HEK293 (cell line): Measurements from ENCODE around the gene ICAM4.

ENCODE experiments used
- GLI4 ChIP-seq: fragments of 450-650 bp; formaldehyde crosslinking; IDR thresholded peaks from 2 replicates; pipeline ENCODE4 v1.5.1; 2016; ENCODE audit warnings: missing biosample characterization, missing genetic modification characterization
- IKZF3 ChIP-seq: fragments of 450-650 bp; IDR thresholded peaks from 2 replicates; pipeline ENCODE4 v1.5.0; 2018; ENCODE audit warnings: missing biosample characterization, mild to moderate bottlenecking, missing genetic modification characterization, moderate library complexity
- KLF16 ChIP-seq: fragments of 450-650 bp; formaldehyde crosslinking; IDR thresholded peaks from 2 replicates; pipeline ENCODE4 v1.5.1; 2017; ENCODE audit warnings: missing biosample characterization, missing genetic modification characterization
- SCRT1 ChIP-seq: fragments of 450-650 bp; formaldehyde crosslinking; IDR thresholded peaks from 2 replicates; pipeline ENCODE4 v1.5.1; 2016; ENCODE audit warnings: missing biosample characterization, missing genetic modification characterization, borderline replicate concordance
- SETDB1 ChIP-seq: IDR thresholded peaks from one replicate; pipeline ENCODE4 v1.6.1; 2017; ENCODE audit warnings: mild to moderate bottlenecking, low read length, moderate library complexity, mixed read lengths; ENCODE audit not compliant: insufficient read length
- SP3 ChIP-seq: fragments of 450-650 bp; formaldehyde crosslinking; IDR thresholded peaks from 2 replicates; pipeline ENCODE4 v1.5.1; 2016; ENCODE audit warnings: missing biosample characterization, missing genetic modification characterization
- YY2 ChIP-seq: fragments of 450-650 bp; formaldehyde crosslinking; IDR thresholded peaks from 2 replicates; pipeline ENCODE4 v1.5.1; 2016; ENCODE audit warnings: missing biosample characterization, missing genetic modification characterization
- ZFP69B ChIP-seq: fragments of 450-650 bp; formaldehyde crosslinking; IDR thresholded peaks from 2 replicates; pipeline ENCODE4 v1.5.1; 2016; ENCODE audit warnings: missing biosample characterization, missing genetic modification characterization
- ZNF112 ChIP-seq: fragments of 450-650 bp; formaldehyde crosslinking; IDR thresholded peaks from 2 replicates; pipeline ENCODE4 v1.5.0; 2017; ENCODE audit warnings: missing biosample characterization, missing genetic modification characterization
- ZNF114 ChIP-seq: fragments of 450-650 bp; formaldehyde crosslinking; IDR thresholded peaks from 2 replicates; pipeline ENCODE4 v1.5.0; 2017; ENCODE audit warnings: missing biosample characterization, missing genetic modification characterization
- ZNF140 ChIP-seq: fragments of 450-650 bp; formaldehyde crosslinking; IDR thresholded peaks from 2 replicates; pipeline ENCODE4 v1.5.1; 2016; ENCODE audit warnings: missing biosample characterization, missing genetic modification characterization
- ZNF155 ChIP-seq: fragments of 450-650 bp; formaldehyde crosslinking; IDR thresholded peaks from 2 replicates; pipeline ENCODE4 v1.5.1; 2016; ENCODE audit warnings: missing biosample characterization, missing genetic modification characterization
- ZNF433 ChIP-seq: fragments of 450-650 bp; formaldehyde crosslinking; IDR thresholded peaks from 2 replicates; pipeline ENCODE4 v1.5.1; 2016; ENCODE audit warnings: missing biosample characterization, missing genetic modification characterization, low read depth
- ZNF473 ChIP-seq: fragments of 450-650 bp; formaldehyde crosslinking; IDR thresholded peaks from 2 replicates; pipeline ENCODE4 v1.5.1; 2017; ENCODE audit warnings: missing biosample characterization, missing genetic modification characterization
- ZNF548 ChIP-seq: fragments of 450-650 bp; formaldehyde crosslinking; IDR thresholded peaks from 2 replicates; pipeline ENCODE4 v1.5.1; 2016; ENCODE audit warnings: missing biosample characterization, missing genetic modification characterization
- ZNF610 ChIP-seq: fragments of 450-650 bp; formaldehyde crosslinking; IDR thresholded peaks from 2 replicates; pipeline ENCODE4 v1.5.1; 2016; ENCODE audit warnings: missing biosample characterization, missing genetic modification characterization, borderline replicate concordance
- ZNF707 ChIP-seq: fragments of 450-650 bp; formaldehyde crosslinking; IDR thresholded peaks from 2 replicates; pipeline ENCODE4 v1.5.1; 2016; ENCODE audit warnings: missing biosample characterization, missing genetic modification characterization
- ZNF747 ChIP-seq: fragments of 450-650 bp; formaldehyde crosslinking; IDR thresholded peaks from 2 replicates; pipeline ENCODE4 v1.5.1; 2016; ENCODE audit warnings: missing biosample characterization, missing genetic modification characterization
- ZNF777 ChIP-seq: fragments of 450-650 bp; formaldehyde crosslinking; IDR thresholded peaks from 2 replicates; pipeline ENCODE4 v1.5.1; 2017; ENCODE audit warnings: missing biosample characterization, missing genetic modification characterization, borderline replicate concordance
- ZNF785 ChIP-seq: fragments of 450-650 bp; formaldehyde crosslinking; IDR thresholded peaks from 2 replicates; pipeline ENCODE4 v1.5.1; 2016; ENCODE audit warnings: missing biosample characterization, missing genetic modification characterization
- ZNF791 ChIP-seq: fragments of 450-650 bp; formaldehyde crosslinking; IDR thresholded peaks from 2 replicates; pipeline ENCODE4 v1.5.1; 2016; ENCODE audit warnings: missing biosample characterization, missing genetic modification characterization
- TF ChIP-seq, protein P1 (sequence below): fragments of 450-650 bp; IDR thresholded peaks from 2 replicates; pipeline ENCODE4 v1.5.1; 2018; ENCODE audit warnings: missing biosample characterization, mild to moderate bottlenecking, missing genetic modification characterization
- TF ChIP-seq, protein P2 (sequence below): fragments of 450-650 bp; formaldehyde crosslinking; IDR thresholded peaks from 2 replicates; pipeline ENCODE4 v1.5.1; 2016; ENCODE audit warnings: missing biosample characterization, missing genetic modification characterization
- TF ChIP-seq, protein P3 (sequence below): fragments of 450-650 bp; formaldehyde crosslinking; IDR thresholded peaks from 2 replicates; pipeline ENCODE4 v1.5.1; 2016; ENCODE audit warnings: missing biosample characterization, missing genetic modification characterization
- TF ChIP-seq, protein P4 (sequence below): sonication (generic); formaldehyde crosslinking; IDR thresholded peaks from 2 replicates; pipeline ENCODE4 v1.8.1; 2022; ENCODE audit warnings: mild to moderate bottlenecking, moderate library complexity, missing genetic modification reagents
- TF ChIP-seq, protein P5 (sequence below): fragments of 450-650 bp; formaldehyde crosslinking; IDR thresholded peaks from 2 replicates; pipeline ENCODE4 v1.5.1; 2016; ENCODE audit warnings: missing biosample characterization, missing genetic modification characterization
- TF ChIP-seq, protein P6 (sequence below): fragments of 450-650 bp; formaldehyde crosslinking; IDR thresholded peaks from 2 replicates; pipeline ENCODE4 v1.5.1; 2017; ENCODE audit warnings: missing biosample characterization, missing genetic modification characterization
- TF ChIP-seq, protein P7 (sequence below): fragments of 450-650 bp; formaldehyde crosslinking; IDR thresholded peaks from 2 replicates; pipeline ENCODE4 v1.5.1; 2016; ENCODE audit warnings: missing biosample characterization, missing genetic modification characterization

The ICAM4 gene

DNA sequence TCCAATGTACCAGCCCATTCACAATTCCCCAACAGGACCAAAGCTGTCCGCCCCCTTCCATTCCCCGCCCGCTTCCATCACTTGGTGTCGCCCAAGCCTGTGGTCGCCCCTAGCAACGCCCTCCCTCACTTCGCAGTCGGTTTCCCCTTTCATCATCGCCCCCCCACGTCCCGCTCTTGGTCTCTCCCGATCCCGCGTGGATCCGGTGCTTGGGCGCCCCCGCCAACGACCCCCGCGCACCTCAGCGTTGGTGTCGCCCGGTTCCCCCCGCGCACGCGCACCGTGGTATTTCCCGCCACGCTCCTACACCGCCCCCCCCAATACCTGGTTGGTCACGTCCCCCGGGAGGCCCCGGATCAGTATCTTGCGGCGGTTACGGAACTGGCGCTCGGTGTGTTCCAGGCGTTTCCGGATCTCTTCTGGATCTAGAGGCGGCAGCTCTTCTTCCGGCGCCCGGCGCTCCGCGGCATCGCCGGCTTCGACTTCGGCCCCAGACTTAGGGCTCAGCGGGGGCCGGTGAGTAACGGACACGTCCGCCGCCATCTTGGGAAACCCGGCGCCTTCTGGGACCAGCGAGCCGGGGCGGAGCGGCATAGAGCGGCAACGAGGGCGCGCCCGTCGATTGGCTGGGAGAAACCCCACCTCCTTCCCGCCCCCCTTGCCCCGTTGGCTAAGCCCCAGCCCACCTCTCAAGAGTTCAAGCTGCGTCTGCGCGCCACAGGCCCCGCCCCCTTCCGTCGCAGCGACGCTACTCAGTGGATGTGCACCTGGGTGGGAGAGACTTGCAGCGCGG is 46.4 kb downstream of the ICAM4 start, which contains the start of gene RAVER1 (continued):
- TF ChIP-seq SETDB1 (no peak), SCRT1 (tag by site-specific recombination) (peak; percentile 94), ZNF785 (tag by site-specific recombination) (peak; percentile 95), YY2 (tag by site-specific recombination) (peak; percentile 83), ZFP69B (tag by site-specific recombination) (peak; percentile 86), ZNF548 (tag by site-specific recombination) (no peak), GLI4 (tag by site-specific recombination) (peak; percentile 89), ZNF707 (tag by site-specific recombination) (no peak), ZNF140 (tag by site-specific recombination) (no peak), ZNF791 (no peak), KLF16 (tag by site-specific recombination) (peak; percentile 98), ZNF155 (tag by site-specific recombination) (no peak), ZNF114 (no peak), ZNF777 (tag by site-specific recombination) (0 out of 2 replicates have a peak, but pooled peaks have one; percentile 12), ZNF433 (no peak), ZNF112 (tag by site-specific recombination) (no peak), ZNF747 (no peak), SP3 (tag by site-specific recombination) (peak; percentile 92), ZNF610 (tag by site-specific recombination) (peak; percentile 75), ZNF473 (tag by site-specific recombination) (no peak), IKZF3 (tag by site-specific recombination) (no peak)
- TF ChIP-seq, protein P1, sequence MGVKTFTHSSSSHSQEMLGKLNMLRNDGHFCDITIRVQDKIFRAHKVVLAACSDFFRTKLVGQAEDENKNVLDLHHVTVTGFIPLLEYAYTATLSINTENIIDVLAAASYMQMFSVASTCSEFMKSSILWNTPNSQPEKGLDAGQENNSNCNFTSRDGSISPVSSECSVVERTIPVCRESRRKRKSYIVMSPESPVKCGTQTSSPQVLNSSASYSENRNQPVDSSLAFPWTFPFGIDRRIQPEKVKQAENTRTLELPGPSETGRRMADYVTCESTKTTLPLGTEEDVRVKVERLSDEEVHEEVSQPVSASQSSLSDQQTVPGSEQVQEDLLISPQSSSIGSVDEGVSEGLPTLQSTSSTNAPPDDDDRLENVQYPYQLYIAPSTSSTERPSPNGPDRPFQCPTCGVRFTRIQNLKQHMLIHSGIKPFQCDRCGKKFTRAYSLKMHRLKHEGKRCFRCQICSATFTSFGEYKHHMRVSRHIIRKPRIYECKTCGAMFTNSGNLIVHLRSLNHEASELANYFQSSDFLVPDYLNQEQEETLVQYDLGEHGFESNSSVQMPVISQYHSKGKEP, result no peak; the same call in 1 of the 2 replicates
- TF ChIP-seq, protein P2, sequence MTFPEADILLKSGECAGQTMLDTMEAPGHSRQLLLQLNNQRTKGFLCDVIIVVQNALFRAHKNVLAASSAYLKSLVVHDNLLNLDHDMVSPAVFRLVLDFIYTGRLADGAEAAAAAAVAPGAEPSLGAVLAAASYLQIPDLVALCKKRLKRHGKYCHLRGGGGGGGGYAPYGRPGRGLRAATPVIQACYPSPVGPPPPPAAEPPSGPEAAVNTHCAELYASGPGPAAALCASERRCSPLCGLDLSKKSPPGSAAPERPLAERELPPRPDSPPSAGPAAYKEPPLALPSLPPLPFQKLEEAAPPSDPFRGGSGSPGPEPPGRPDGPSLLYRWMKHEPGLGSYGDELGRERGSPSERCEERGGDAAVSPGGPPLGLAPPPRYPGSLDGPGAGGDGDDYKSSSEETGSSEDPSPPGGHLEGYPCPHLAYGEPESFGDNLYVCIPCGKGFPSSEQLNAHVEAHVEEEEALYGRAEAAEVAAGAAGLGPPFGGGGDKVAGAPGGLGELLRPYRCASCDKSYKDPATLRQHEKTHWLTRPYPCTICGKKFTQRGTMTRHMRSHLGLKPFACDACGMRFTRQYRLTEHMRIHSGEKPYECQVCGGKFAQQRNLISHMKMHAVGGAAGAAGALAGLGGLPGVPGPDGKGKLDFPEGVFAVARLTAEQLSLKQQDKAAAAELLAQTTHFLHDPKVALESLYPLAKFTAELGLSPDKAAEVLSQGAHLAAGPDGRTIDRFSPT (tag by site-specific recombination), result no peak; the same call in 1 of the 2 replicates
- TF ChIP-seq, protein P3, sequence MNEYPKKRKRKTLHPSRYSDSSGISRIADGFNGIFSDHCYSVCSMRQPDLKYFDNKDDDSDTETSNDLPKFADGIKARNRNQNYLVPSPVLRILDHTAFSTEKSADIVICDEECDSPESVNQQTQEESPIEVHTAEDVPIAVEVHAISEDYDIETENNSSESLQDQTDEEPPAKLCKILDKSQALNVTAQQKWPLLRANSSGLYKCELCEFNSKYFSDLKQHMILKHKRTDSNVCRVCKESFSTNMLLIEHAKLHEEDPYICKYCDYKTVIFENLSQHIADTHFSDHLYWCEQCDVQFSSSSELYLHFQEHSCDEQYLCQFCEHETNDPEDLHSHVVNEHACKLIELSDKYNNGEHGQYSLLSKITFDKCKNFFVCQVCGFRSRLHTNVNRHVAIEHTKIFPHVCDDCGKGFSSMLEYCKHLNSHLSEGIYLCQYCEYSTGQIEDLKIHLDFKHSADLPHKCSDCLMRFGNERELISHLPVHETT (tag by site-specific recombination), result peak; percentile 95
- TF ChIP-seq, protein P4, sequence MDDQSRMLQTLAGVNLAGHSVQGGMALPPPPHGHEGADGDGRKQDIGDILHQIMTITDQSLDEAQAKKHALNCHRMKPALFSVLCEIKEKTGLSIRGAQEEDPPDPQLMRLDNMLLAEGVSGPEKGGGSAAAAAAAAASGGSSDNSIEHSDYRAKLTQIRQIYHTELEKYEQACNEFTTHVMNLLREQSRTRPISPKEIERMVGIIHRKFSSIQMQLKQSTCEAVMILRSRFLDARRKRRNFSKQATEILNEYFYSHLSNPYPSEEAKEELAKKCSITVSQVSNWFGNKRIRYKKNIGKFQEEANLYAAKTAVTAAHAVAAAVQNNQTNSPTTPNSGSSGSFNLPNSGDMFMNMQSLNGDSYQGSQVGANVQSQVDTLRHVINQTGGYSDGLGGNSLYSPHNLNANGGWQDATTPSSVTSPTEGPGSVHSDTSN (CRISPR knock-in tag), result peak; percentile 46; the same call in 1 of the 2 replicates
- TF ChIP-seq, protein P5, sequence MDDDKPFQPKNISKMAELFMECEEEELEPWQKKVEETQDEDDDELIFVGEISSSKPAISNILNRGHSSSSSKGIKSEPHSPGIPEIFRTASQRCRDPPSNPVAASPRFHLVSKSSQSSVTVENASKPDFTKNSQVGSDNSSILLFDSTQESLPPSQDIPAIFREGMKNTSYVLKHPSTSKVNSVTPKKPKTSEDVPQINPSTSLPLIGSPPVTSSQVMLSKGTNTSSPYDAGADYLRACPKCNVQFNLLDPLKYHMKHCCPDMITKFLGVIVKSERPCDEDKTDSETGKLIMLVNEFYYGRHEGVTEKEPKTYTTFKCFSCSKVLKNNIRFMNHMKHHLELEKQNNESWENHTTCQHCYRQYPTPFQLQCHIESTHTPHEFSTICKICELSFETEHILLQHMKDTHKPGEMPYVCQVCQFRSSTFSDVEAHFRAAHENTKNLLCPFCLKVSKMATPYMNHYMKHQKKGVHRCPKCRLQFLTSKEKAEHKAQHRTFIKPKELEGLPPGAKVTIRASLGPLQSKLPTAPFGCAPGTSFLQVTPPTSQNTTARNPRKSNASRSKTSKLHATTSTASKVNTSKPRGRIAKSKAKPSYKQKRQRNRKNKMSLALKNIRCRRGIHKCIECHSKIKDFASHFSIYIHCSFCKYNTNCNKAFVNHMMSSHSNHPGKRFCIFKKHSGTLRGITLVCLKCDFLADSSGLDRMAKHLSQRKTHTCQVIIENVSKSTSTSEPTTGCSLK (tag by site-specific recombination), result no peak
- TF ChIP-seq, protein P6, sequence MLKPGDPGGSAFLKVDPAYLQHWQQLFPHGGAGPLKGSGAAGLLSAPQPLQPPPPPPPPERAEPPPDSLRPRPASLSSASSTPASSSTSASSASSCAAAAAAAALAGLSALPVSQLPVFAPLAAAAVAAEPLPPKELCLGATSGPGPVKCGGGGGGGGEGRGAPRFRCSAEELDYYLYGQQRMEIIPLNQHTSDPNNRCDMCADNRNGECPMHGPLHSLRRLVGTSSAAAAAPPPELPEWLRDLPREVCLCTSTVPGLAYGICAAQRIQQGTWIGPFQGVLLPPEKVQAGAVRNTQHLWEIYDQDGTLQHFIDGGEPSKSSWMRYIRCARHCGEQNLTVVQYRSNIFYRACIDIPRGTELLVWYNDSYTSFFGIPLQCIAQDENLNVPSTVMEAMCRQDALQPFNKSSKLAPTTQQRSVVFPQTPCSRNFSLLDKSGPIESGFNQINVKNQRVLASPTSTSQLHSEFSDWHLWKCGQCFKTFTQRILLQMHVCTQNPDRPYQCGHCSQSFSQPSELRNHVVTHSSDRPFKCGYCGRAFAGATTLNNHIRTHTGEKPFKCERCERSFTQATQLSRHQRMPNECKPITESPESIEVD (tag by site-specific recombination), result no peak
- TF ChIP-seq, protein P7, sequence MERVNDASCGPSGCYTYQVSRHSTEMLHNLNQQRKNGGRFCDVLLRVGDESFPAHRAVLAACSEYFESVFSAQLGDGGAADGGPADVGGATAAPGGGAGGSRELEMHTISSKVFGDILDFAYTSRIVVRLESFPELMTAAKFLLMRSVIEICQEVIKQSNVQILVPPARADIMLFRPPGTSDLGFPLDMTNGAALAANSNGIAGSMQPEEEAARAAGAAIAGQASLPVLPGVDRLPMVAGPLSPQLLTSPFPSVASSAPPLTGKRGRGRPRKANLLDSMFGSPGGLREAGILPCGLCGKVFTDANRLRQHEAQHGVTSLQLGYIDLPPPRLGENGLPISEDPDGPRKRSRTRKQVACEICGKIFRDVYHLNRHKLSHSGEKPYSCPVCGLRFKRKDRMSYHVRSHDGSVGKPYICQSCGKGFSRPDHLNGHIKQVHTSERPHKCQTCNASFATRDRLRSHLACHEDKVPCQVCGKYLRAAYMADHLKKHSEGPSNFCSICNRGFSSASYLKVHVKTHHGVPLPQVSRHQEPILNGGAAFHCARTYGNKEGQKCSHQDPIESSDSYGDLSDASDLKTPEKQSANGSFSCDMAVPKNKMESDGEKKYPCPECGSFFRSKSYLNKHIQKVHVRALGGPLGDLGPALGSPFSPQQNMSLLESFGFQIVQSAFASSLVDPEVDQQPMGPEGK (tag by site-specific recombination), result peak; percentile 98
